ENCODE results near the gene CCT7. TPM values are rescaled to one million over a fixed set of nuclear protein-coding genes. Genes with fewer than 3 reads are reported as not detected.

The CCT7 gene
- total and polyA plus RNA-seq, 2 donors (not counting 3 experiments of a cell fraction or from before 2014, with no cell fraction given) = 343 to 362 TPM

DNA sequence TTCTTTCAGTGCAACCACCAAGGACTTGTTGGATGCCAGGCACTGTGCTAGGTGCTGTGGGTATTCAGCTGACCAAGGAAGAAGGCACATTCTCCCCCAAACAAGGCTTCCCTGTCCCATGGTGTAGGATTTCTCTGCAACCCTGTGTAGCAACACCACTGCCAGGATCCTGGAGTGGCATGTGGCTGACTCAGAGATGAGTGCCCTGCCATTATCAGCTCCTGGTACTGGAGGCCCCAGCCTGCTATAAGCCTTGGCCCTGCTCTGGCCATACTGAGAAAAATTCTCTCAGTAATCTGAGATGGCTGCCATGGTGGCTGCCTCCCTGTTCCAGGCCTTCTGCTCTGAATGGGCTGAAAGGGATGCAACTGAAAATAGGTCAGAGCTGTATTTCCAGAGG is 15.8 kb upstream of the CCT7 start:
- no peaks in the 10 kb centered on the region for H4K20me1 ChIP-seq (replicated peaks; ENCODE audit: control insufficient read depth, extremely low read depth, insufficient read depth, low read length)
- no peak overlapping the region for H3K4me3 ChIP-seq (replicated peaks in 1 of 3; ENCODE audit: insufficient read depth in 1 of 3, low read depth in 1 of 3, low read length in 3 of 3)
- no peak overlapping the region for H3K27ac ChIP-seq (ENCODE audit: insufficient read depth, low read depth, low read length)
- peaks cover 9% of the 10 kb centered on the region for H3K4me1 ChIP-seq (ENCODE audit: control insufficient read depth, extremely low read depth, insufficient read depth, low read length)
- no peak overlapping the region for H3K4me2 ChIP-seq (ENCODE audit: insufficient read depth, low read length)
- no peaks in the 10 kb centered on the region for H3K9me3 ChIP-seq (replicated peaks; ENCODE audit: control insufficient read depth, insufficient read depth, low read length)
- intact Hi-C loops (cut with micrococcal nuclease) (no loop called here), dilution Hi-C loops (cut with MboI; ENCODE audit: extremely low pct_ligation_motif_present, low sequenced_read_pairs) (no loop called here)
- FAIRE-seq = no peak
- ChIA-PET CTCF (no interaction called here), POLR2A (no interaction called here)
- H3K79me2 ChIP-seq (ENCODE audit: control insufficient read depth, insufficient read depth, low read length) = peaks cover 16% of the 10 kb centered on the region
- no peak overlapping the region for H3K9ac ChIP-seq (replicated peaks; ENCODE audit: extremely low read depth, insufficient read depth, low read length)
- H3K9me1 ChIP-seq (replicated peaks; ENCODE audit: control insufficient read depth, extremely low read depth, insufficient read depth, low read length) = no peaks in the 10 kb centered on the region
- TF ChIP-seq EZH2 (IDR thresholded peaks at IDR 0.05; ENCODE audit: borderline replicate concordance, low read depth, low read length, severe bottlenecking) (no peak), MYC (IDR thresholded peaks at IDR 0.05; ENCODE audit: low read depth, low read length) (no peak), POLR2A (IDR thresholded peaks at IDR 0.05; ENCODE audit: low read depth, low read length) (no peak), FOS (IDR thresholded peaks at IDR 0.05; ENCODE audit: borderline replicate concordance, insufficient read depth, low read length) (no peak), GATA2 (IDR thresholded peaks at IDR 0.05; ENCODE audit: insufficient read depth, insufficient read length, low read depth, low read length) (no peak), POLR2AphosphoS5 (IDR thresholded peaks at IDR 0.05; ENCODE audit: insufficient read depth, low read depth, low read length) (no peak), JUN (IDR thresholded peaks at IDR 0.05; ENCODE audit: borderline replicate concordance, insufficient read depth, insufficient read length, low read depth) (no peak)
- TF ChIP-seq, protein P1, sequence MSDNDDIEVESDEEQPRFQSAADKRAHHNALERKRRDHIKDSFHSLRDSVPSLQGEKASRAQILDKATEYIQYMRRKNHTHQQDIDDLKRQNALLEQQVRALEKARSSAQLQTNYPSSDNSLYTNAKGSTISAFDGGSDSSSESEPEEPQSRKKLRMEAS (IDR thresholded peaks at IDR 0.05; ENCODE audit: insufficient read depth, insufficient read length) = no peak
- TF ChIP-seq, protein P2, sequence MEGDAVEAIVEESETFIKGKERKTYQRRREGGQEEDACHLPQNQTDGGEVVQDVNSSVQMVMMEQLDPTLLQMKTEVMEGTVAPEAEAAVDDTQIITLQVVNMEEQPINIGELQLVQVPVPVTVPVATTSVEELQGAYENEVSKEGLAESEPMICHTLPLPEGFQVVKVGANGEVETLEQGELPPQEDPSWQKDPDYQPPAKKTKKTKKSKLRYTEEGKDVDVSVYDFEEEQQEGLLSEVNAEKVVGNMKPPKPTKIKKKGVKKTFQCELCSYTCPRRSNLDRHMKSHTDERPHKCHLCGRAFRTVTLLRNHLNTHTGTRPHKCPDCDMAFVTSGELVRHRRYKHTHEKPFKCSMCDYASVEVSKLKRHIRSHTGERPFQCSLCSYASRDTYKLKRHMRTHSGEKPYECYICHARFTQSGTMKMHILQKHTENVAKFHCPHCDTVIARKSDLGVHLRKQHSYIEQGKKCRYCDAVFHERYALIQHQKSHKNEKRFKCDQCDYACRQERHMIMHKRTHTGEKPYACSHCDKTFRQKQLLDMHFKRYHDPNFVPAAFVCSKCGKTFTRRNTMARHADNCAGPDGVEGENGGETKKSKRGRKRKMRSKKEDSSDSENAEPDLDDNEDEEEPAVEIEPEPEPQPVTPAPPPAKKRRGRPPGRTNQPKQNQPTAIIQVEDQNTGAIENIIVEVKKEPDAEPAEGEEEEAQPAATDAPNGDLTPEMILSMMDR (IDR thresholded peaks at IDR 0.05; ENCODE audit: extremely low read depth in 1 of 2, insufficient read depth in 1 of 2, low read depth in 1 of 2, low read length in 2 of 2) = no peak
- BruUV-seq (replicated peaks) = no TSS peak
- DNase-seq (ENCODE audit: low read depth, low spot score) = no peak
- H3K36me3 ChIP-seq (ENCODE audit: control insufficient read depth in 2 of 2, extremely low read depth in 1 of 2, insufficient read depth in 2 of 2, low read length in 2 of 2) = peaks cover 2 to 6% of the 10 kb centered on the region in 2 experiments
- no peaks in the 10 kb centered on the region for H3K27me3 ChIP-seq (ENCODE audit: control insufficient read depth in 2 of 2, insufficient read depth in 2 of 2, low read length in 2 of 2)
- H2AFZ ChIP-seq (ENCODE audit: low read depth, low read length) = no peak overlapping the region

Measured in endothelial cell of umbilical vein (primary cell).